NCI-H526 treated with DMSO at 0.1 percent for 48 hours (cell line): ENCODE results near the gene CA5B.
A peak's percentile ranks its signal among the peaks of the same experiment; 100 is the strongest.
"Not testable (repeated sequence)": the region's sequence is repeated elsewhere in the genome, so short reads cannot be mapped to it uniquely, and the experiment has no call there.

Experiments used
- DNase-seq: peaks from one replicate; lab custom pipeline; 2025; lab: John Stamatoyannopoulos, UW

The CA5B gene, protein sequence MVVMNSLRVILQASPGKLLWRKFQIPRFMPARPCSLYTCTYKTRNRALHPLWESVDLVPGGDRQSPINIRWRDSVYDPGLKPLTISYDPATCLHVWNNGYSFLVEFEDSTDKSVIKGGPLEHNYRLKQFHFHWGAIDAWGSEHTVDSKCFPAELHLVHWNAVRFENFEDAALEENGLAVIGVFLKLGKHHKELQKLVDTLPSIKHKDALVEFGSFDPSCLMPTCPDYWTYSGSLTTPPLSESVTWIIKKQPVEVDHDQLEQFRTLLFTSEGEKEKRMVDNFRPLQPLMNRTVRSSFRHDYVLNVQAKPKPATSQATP

GRCh38 chrX:15737959-15738902 is at the start of gene CA5B:
TSS of gene CA5B (plus strand) at chrX:15738270. CDS start at chrX:15750024, 11,754 bp downstream.
- peak; percentile 91 for DNase-seq

DNA sequence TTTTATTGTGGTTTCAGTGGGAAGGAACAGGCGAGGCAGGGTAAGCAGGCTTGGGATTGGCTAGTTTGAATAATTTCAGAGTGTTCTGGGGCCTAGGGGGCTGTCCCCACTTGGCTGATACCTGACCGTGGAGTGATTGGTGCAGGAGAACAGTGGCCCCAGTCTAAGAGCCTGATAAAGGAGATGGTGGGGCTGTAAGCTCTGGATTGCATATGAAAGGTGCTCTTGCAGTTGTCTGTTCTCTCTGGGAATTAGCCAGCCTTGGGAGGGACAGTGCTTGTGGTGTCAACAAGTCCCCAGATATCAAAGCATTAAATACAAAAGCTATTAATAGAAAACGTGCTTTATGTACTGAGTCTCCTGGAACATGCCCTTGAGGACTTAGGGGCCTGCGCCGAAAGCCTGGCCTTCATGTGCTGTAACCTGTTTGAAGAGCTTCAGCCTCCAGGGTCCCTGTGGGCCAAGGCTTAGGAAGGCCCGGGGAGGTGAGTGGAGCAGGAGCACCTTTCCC is 43.1 kb upstream of the CA5B start:
- DNase-seq, result no peak

DNA sequence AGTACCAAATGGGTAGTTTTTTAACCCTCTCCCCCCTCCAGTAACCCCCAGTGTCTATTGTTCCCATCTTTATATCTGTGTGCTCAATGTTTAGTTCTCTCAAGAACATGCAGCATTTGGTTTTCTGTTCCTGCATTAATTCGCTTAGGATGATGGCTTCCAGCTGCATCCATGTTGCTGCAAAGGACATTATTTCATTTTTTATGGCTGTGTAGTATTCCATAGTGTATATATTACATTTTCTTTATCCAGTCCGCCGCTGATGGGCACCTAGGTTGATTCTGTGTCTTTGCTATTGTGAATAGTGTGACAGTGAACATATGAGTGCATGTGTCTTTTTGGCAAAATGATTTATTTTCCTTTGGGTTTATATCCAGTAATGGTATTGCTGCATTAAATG is 41.6 kb upstream of the CA5B start:
- DNase-seq, result no peak

- no peak for DNase-seq
These were observed 35.3 kb upstream of the CA5B start for GRCh38 chrX:15702488-15703371.

- not testable (repeated sequence) for DNase-seq
These were observed 34.3 kb upstream of the CA5B start for GRCh38 chrX:15703809-15704208.

DNA sequence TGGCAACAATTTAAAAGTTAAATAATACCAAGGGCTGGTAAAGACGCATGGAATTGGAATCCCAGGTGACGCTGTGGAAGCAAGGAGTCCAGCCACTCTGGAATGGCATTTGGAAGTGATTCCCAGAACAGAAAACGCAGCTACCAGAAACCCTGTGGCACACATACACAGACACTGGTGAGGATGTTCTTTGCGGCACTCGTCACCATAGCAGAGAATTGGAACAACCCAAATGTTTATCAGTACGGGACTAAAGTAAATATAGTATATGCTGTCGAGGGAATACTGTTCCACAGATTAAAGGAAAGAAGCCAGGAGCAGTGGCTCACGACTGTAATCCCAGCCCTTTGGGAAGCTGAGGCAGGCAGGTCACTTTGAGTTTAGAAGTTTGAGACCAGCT is 33.8 kb upstream of the CA5B start:
- DNase-seq, result not testable (repeated sequence)

- DNase-seq, result no peak
These were observed 23.5 kb upstream of the CA5B start for GRCh38 chrX:15714529-15714928.

GRCh38 chrX:15718283-15718970 is 19.6 kb upstream of the CA5B start:
- DNase-seq, result peak; percentile 56

DNA sequence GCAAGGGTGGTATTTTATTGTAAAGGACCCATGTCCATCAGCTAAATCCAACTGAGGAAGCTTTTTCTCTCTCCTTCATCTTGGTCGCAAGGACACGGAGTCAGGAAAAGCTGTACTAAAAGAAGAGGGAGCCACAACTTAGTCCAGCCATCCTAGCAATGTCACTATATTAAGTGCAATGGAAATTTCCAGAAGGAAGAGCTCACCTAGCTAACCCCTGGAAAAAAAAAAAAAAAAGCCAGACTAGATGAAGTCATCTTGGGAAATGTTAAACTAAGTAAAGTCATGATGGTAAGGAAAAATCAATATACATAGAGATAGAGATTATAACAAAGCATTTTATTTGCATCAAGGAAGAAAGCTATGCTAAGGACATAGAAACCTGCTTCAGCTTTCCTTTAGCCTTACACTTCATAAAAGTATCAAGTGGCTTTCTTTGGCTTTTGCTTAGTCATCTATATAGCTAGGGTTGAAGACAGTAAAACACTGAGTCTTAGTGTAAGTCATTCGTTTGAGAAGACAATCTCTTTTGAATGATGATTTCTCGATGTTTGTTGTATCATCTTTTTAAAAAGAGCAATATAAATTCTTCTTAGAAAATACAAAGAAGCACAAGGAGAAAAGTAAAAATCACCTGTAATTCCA is 18.6 kb upstream of the CA5B start:
- no peak for DNase-seq

DNA sequence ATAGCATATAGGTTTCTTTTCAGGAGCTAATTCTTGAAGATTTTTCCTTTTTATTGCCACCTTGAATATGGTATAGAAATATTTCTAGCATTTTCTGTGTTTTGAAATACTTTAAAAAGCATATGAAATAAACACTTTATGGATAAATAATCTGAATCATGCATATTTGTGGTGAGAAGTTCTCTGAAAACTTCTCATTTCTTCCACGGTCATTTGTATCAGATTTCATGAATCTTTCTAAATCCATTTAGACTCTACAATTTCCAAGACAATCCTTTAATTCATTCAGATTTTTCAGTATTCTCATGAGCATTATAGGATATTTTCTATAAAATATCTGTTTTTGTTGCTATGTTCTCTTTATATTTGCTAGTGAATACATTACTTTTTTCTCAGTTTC is 16.2 kb upstream of the CA5B start:
- no peak for DNase-seq

- no peak for DNase-seq
These were observed 14.1 kb upstream of the CA5B start for GRCh38 chrX:15723887-15724517.

GRCh38 chrX:15724911-15725310 is 13.2 kb upstream of the CA5B start:
- DNase-seq, result no peak

DNA sequence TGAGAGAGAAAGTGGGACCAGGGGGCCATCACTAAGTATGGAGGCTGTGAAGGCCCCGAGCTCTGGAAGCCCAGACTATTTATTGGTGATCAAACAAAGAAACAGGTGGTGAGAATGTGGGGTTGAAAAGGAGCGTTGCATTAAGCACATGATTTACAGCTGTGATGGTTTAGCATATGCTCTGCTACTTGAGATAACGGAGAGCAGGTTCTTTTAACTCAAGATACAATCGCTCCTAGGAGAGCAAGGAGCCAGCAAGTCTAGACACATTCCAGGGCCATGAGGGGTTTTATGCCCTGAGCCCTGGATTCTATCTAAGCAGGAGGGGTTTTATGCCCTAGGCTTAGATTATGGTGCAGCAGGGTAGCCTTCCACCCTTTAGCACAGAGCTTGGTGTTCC is 6.7 kb upstream of the CA5B start:
- not testable (repeated sequence) for DNase-seq

- peak; percentile 12 for DNase-seq
These were observed 696 bp upstream of the CA5B start for GRCh38 chrX:15737190-15737958.

DNA sequence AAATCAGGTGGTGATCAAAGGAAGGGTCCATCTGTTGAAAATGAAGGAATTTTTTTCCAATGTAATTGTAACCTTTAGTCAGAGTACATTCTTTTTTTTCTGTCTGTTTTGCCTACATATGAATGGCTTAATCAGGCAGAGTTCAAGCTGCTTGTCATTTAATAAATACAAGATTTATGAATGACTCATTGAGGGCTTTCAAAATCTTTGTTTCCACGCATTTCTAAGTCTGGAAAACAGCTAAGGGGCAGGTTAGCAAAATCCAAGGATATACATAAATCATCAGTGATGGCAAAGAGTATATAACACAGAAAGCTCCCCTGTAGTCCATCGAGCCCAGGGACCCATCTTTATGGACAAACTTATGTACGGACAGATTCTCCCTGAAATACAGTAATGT is 1.8 kb downstream of the CA5B start:
- DNase-seq, result no peak

- DNase-seq, result no peak
These were observed 6.3 kb downstream of the CA5B start for GRCh38 chrX:15744181-15744867.

GRCh38 chrX:15745179-15745578 is 7.1 kb downstream of the CA5B start:
- DNase-seq, result no peak

DNA sequence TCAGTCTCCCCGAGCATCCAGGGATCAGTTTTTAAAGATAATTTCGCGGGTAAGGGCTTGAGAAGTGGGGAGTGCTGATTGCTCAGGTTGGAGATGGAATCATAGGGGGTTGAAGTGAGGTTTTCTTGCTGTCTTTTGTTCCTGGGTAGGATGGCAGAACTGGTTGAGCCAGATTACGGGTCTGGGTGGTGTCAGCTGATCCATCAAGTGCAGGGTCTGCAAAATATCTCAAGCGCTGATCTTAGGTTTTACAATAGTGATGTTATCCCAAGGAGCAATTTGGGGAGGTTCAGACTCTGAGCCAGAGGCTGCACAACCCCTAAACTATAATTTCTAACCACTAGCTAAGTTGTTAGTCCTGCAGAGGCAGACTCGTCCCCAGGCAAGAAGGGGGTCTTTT is 8.6 kb downstream of the CA5B start:
- DNase-seq, result not testable (repeated sequence)

- DNase-seq, result no peak
These were observed 9.6 kb downstream of the CA5B start for GRCh38 chrX:15747626-15748173.
